Dedifferentiated amniotic fluid mesenchymal stem cell (primary cell): ENCODE data around the gene LTBP1.
"Not testable (repeated sequence)": the region's sequence is repeated elsewhere in the genome, so short reads cannot be mapped to it uniquely, and the experiment has no call there.

Experiments
- DNase-seq: peaks from one replicate; pipeline ENCODE4 v3.0.0-alpha.2; 2016; ENCODE audit errors: extremely low spot score

Gene LTBP1, protein sequence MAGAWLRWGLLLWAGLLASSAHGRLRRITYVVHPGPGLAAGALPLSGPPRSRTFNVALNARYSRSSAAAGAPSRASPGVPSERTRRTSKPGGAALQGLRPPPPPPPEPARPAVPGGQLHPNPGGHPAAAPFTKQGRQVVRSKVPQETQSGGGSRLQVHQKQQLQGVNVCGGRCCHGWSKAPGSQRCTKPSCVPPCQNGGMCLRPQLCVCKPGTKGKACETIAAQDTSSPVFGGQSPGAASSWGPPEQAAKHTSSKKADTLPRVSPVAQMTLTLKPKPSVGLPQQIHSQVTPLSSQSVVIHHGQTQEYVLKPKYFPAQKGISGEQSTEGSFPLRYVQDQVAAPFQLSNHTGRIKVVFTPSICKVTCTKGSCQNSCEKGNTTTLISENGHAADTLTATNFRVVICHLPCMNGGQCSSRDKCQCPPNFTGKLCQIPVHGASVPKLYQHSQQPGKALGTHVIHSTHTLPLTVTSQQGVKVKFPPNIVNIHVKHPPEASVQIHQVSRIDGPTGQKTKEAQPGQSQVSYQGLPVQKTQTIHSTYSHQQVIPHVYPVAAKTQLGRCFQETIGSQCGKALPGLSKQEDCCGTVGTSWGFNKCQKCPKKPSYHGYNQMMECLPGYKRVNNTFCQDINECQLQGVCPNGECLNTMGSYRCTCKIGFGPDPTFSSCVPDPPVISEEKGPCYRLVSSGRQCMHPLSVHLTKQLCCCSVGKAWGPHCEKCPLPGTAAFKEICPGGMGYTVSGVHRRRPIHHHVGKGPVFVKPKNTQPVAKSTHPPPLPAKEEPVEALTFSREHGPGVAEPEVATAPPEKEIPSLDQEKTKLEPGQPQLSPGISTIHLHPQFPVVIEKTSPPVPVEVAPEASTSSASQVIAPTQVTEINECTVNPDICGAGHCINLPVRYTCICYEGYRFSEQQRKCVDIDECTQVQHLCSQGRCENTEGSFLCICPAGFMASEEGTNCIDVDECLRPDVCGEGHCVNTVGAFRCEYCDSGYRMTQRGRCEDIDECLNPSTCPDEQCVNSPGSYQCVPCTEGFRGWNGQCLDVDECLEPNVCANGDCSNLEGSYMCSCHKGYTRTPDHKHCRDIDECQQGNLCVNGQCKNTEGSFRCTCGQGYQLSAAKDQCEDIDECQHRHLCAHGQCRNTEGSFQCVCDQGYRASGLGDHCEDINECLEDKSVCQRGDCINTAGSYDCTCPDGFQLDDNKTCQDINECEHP (N-terminal part only)

DNA sequence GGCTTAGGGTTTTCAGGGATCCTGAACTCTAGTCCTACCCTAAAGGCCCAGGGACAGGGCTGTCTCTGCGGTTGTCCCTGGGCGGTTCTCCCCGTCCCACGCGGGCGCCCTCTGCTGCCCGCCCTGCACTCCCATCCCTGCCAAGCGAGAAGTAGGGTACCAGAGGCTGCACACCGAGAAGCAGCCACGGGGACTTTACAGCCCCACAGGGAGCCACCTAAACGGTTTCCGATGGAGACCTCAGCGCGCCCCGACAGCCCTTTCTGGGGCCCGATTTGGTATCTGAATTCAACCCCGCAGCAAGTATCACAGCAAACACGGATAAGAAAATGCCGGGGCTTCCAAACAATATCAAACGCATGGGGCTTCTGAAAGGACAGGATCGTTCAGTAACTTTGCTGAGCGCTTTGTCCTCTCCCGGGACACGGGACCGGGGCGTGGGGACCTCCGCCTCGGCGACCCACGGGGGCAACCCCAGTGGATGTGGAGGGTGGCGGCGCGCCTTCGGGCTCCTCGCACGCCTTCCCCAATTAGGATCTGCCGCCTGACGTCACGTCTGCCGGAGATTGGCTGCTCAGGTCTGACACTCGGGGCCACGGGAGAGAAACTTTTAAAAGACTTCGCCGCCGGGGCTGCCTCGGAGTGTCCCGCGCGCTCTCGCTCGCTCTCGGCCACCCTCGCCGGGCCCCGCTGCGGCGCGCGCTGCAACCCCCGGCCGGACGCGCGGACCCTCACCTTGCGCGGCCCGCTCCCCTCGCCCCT, at the start of gene LTBP1:
TSS of gene LTBP1 (plus strand) at position 640 of the 762 bp plus-strand sequence. CDS start 372 bp downstream, outside the sequence.
- peak; percentile 72 for DNase-seq

DNA sequence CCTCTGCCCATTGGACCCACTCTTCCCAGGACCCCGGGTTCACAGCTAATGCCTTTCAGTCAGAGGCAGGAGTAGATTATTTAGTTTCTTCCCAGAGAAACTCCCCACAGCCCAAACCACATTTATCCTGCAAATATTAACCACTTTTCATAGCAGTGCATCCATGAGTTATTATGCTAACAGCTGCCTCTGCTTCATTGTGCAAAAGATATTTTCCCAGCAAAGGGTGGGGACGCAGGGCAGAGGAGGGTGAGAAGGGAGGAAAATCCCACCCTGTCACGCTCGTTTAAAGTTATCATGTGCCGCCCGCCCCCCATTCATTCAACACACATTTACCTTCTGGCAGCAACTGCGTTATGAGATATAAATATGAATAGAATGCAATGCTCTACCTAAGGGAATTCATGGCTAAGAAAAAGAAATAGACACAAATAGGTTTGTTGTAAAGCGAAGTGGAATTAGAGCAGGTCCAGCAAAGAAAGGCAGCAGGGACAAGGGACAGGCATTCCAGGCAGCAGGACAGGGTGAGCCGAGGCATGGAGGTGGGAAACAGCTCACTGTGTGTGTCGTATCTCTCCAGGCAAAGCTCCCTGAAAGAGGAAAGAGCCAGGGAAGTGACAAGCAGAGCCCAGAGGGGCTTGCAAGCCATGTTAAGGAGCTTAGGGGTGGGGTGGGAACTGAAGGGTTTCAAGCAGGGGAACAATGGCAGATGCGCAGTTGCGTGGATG, 46.3 kb upstream of the LTBP1 start:
- DNase-seq, result no peak

DNA sequence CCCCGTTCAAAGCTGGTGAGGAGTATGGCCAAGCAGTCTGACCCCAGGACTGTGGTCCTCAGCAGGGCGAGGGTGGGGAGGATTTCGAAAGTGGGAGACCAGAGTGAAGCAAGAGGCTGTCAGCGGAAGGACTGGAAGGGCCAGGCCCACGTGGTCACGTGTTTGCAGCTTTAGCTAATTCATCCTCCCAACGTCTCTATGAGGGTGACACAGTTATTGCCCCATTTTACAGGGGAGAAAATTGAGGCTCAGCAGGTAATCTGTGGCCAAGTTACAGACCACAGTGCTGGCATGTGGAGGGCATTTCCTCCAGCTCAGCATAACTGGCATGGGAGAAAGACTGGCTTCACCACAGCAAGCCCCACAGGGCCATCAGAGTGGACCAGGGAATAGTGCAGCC, 45.4 kb upstream of the LTBP1 start:
- DNase-seq, result no peak

DNA sequence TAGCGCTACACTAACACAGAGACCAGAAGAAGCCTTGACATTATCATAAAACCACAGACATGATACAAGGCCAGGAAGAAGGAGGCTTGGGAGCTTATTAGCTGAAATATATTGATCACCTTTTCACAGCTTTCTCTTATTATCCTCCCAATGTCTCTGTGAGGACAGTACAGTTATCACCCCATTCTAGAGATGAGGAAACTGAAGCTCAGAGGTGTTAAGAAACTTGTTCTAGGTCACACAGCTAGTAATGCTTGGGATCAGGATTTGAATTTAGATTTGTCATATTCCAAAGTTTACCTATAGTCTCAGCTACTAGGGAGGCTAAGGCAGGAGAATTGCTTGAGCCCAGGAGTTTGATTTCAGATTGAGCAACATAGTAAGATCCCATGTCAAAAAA, 44.6 kb upstream of the LTBP1 start:
- DNase-seq, result no peak

DNA sequence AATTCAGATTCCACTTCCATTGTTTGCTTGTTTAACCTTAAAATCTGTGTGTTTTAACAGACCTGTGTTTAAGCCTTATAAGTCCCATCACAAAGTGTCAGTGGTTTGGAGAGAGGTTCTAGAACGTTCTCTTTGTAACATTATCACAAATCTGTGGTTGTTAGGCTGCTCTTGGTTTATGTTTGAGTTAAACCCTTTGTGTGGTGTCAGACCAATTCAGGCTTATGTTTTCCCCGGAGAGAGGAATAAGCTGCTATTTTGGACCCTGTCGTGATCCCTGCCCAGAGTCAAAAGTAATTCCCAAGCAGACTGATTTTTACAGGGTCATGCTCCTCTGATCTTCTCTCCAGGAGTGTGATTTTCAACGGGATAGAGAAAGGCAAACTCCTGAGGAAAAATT, 43.8 kb upstream of the LTBP1 start:
- no peak for DNase-seq

DNA sequence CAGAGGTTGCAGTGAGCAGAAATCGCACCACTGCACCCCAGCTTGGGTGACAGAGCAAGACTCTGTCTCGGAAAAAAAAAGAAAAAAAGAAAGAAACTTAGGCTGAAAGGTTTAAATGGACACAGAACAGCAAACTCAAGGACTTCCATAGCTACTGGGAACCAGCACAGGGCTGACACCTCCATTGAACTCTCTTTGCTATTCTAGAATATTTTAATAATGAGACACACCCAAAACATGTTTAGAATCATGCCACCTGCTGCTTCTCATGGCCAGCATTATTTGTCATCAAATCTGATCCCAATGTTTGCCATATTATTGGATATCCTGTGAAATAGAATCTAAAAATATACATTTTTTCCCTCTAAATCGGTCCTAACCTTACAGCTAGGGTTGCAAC, 42.7 kb upstream of the LTBP1 start:
- no peak for DNase-seq

DNA sequence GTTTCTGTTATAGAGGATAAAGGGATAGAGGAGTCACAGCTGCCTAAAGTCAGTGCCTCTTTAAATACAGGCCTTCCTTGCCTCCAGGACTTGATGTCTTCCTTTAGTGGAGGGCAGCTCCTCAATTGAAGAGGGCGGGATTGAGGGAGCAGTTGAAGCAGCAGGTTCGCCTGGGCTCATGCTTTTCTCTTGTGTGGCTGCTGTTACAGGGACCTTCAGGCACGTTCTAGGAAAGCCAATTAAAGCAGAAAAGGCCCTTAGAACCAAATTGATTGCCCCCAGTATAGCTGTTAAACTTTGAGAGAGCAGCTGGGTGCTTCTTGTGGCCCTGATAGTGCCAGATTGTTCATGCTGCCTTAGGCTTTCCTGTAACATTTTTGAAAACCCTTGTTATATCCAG, 42.0 kb upstream of the LTBP1 start:
- no peak for DNase-seq

DNA sequence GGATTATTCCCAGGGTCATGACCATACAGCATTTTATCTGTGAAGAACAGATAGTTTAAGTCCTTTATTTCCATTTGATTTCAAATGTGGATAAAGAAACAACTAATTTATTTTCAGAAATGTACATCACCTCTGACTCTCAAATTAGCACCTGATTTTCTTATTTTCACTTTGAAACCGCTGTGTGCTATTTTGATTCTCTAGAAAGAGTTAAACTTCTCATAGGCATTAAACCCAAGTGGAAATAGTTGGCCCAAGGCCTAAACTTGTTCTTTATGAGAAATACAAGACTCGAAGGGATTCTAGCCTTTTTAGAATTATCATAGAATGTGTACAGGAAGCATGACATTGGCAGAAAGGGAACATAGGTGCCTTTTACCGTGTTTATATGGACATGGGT, 41.5 kb upstream of the LTBP1 start:
- DNase-seq, result no peak

DNA sequence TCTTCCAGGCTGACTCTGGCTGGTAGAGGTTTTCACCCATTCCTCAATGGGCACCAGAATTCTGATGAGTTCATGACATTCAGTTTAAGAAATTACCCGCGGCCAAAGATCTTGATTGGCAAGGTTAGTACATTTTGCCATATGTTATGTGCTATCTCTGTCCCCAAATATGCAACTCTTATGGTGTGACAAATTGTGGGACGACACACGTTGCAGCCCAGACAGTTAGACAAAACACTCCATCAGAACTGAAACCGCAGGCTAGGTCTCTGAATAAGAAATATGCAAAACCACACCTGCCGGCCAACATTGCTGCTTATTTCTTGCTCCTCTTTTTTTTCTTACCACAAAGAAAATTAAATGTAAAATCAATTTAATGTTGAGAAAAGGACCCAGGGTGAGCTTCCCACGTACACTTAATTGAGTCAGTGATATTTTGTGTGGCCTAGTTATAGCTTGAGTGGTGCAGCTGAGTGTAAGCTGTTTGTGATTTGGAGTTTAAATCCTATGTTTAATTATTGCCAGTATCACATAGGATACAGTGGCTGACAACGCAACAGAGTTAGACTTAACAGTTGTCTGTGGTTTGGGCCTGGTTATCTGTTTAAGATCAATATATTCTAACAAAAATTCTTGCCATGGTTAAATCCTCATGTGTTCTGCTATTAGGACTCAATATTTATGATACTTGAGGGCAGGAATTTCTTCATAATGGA, 35.7 kb upstream of the LTBP1 start:
- no peak for DNase-seq

DNA sequence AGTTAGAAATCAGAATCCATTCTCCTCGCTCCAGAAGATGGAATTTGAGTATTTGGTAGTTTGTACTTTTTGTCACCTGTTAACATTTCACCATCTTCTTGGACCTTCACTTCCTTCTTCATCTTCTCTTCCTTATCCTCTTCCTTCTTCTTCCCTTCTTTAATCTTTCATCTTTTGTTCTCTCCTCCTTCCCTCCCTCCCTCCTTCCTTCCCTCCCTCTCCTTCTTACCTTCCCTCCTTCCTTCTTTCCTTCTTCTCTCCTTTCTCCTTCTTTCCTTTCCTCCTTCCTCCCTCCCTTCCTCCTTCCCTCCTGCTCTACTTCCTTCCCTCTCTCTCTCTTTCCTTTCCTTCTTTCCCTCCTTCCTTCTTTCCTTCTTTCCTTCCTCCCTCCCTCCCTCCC, 31.1 kb upstream of the LTBP1 start:
- DNase-seq, result no peak

DNA sequence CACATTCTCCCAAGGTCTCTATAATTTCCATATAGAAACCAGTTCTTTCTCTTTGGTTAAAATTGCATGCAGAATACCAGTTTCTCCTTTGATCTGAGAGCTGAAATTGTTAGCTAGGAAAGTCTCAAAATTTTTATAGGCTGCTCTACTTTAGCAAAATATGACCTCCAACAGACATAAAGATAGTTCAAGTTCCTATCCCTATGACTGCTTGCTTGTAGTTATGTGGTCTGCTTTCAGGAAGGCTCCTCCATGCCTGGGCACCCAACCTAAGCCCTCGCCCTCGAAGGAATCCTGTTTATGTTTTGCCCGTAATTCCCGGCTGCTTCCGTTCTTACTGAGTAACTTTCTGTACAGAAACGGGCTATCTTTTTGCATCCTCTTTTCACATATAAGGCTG, 28.0 kb upstream of the LTBP1 start:
- DNase-seq, result no peak

DNA sequence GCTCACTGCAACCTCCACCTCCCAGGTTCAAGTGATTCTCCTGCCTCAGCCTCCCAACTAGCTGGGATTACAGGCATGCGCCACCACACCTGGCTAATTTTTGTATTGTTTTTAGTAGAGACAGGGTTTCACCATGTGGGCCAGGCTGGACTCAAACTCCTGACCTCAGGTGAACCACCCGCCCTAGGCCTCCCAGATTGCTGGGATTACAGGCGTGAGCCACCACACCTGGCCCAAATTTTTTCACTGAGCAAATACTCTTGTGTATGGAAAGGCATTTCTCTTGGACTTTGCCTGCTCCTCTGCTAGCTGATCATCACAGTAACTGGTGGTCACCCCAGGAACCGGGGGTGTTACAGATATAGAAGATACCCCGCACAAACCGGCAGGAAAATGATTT, 26.9 kb upstream of the LTBP1 start:
- not testable (repeated sequence) for DNase-seq

DNA sequence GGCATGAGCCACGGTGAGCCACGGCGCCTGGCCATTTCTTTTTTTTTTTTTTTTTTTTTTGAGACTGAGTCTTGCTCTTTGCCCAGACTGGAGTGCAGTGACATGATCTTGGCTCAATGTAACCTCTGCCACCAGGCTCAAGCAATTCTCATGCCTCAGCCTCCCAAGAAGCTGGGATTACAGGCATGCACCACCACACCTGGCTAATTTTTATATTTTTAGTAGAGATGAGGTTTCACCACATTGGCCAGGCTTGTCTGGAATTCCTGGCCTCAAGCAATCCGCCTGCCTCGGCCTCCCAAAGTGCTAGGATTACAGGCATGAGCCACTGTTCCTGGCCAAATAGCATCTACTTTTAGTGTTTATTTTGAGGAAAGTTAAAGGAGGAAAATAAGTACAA, 25.3 kb upstream of the LTBP1 start:
- not testable (repeated sequence) for DNase-seq

DNA sequence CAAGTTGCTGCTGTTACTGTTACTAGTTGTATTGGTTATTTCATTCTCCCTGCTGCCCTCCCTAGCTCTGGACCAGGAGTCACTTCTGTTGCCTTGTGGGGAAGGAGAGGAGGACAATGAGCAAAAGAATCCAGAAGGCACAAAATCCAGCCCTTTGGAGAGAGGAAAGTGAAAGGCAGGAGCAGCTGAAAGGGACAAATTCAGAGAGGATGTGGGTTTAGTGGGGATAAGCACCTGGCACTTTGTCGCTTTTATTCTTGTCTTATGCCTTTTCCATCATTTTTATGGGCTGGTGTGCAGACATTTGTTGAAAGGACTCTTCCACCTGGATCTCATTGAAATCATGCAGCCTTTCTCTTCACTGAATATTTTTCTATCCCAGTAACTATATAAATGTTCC, 24.3 kb upstream of the LTBP1 start:
- DNase-seq, result no peak

DNA sequence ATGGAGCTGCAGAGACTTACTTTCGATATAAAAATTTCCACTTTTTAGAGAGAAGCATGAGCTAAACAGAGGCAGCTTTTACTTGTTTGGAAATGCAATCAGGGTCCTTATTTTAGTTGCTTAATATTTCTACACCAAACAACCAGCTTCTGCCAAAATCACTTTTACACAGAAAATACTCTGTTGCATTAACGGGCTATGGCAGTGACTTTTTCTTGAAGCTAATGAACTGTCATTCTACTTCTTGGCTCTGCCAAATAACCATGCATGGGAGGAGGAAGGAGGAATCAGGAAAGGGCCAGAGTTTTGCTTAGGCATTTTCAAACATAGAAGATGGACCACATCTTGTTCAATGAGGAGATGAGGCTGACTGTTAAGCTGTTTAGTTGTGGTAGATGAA, 23.6 kb upstream of the LTBP1 start:
- no peak for DNase-seq

DNA sequence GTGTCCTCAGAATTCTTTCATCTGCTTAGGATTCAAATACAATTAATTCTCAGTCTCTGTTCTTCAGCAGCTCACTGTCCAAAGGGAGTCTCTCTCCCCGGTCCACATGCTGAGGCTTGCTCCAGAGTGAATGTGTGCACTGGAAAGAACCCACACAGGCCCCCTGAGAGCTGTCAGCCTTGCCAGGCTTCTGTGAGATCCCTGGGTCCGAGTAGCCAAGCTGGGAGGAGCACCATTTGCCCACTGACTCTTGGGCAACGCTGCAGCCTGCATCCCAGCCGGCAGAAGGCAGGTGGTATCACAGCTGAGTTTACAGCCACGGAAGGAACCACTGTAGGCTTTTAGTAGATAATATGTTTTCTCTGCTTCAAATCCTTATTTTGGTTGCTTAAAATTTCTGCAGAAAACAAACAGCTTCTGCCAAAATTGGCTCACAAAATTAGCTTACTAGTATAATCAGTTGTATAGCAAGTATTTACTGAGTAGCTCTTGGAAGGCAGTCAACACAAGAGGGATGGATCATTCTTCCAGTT, 21.4 kb upstream of the LTBP1 start:
- DNase-seq, result no peak

DNA sequence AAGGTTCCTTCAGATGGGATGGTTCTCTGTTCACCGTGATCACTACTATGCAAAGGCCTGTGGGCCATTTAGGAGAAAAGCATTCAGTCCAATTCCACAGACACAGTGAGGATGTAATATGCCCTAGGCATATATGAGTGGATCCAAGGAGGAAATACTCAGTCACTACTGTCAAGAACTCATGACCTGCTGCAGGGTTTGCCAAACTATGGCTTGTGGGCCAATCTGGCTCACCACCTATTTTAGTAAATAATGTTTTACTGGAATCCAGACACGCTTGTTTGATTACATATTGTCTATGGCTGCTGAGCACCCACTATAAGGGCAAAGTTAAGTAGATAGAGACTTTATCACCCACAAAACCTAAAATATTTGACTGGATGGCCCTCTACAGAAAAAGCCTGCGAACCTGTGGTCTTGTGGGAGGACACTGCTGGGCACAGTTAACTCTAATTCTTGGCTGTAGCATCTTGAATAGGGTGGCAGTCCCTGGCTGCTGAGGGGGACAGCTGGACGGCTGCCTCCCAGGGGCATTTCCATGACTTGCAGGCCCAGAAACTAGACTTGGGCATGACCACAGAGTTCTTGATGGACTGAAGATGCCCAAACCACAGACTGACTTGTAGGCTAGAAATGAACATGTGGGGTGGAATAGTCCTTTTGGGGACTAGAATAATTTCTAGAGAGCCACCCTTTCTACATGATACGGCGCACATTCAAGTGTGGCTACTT, 20.6 kb upstream of the LTBP1 start:
- no peak for DNase-seq

DNA sequence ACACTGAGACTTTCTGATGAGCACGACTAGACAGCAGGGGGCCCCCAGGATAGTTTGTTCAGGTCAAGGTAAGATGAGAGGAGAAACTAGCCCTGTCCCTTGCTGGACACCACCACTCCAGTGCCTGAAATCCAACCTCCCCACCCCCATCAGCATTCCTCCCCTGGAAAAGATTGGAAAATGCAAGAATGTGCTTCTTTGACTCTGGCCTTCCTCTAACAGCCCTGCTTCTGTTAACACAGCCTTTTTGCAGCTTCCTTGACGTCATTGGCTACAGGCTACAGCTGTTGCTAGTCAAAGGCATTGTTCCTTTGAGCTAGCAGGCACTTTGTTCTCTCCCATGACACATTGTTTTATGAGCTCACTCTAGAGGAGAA, 20.1 kb upstream of the LTBP1 start:
- no peak for DNase-seq

DNA sequence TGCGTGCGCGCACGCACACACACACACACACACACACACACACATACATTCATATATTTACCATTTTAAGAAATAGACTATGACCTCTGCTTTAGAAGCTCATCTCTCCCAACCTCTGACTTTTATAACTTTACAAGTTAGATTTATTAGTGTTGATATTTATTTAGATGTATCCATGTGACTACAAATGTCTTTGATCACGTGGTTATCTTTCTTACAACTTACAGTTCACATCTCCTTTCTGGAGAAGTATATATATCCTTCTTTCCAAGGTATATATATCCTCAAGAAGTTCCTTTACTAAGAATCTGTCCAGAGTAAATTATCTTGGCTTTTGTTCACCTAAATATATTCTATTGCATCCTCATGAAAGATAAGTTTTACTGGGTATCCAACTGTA, 16.3 kb upstream of the LTBP1 start:
- DNase-seq, result no peak
